Raji (cell line): Measurements from ENCODE around the gene GPR83.

Experiments used
- POLR2A ChIP-seq: IDR thresholded peaks from 2 replicates; pipeline ENCODE4 v1.6.1; 2011; ENCODE audit warnings: low read depth, low read length, control low read depth; ENCODE audit not compliant: insufficient read depth

Gene GPR83

DNA sequence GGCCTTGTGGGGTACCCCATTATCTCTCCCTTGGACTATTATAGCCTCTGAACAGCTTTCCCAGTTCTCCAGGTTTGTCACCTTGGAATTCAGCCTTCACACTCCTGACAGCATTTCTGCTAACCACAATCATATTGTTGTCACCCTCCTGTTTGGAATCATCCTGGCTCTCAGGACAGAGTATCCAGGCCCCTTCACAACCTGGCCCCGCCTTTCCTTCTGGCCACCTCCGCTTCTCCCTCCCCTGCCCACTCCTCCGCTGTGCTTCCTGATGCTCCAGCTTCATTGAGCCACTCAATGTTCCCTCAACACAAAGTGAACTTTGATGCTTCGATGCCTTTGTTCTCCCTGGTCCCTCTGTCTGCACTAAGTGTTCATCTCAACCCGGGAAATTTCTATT, 3.1 kb downstream of the GPR83 start:
- no peak for TF ChIP-seq POLR2A

DNA sequence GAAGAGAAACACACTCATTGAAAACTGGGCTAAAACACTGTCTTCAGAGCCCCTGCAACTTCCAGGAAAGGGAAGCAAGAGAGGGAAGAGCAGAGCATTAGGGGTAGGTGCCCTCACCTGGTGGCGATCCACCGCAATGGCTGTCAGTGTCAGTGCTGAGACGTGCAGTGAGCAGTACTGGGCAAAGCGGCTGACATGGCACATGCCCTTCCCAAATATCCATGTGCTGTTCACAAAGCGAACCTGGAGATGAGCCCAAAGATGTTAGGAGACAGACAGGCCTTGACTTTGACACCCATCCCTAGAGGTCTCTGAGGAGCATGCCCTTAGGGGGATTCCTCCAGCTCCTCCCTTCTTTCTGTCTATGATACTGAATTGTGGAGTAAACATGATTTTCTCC, 4.9 kb downstream of the GPR83 start:
- no peak for TF ChIP-seq POLR2A

DNA sequence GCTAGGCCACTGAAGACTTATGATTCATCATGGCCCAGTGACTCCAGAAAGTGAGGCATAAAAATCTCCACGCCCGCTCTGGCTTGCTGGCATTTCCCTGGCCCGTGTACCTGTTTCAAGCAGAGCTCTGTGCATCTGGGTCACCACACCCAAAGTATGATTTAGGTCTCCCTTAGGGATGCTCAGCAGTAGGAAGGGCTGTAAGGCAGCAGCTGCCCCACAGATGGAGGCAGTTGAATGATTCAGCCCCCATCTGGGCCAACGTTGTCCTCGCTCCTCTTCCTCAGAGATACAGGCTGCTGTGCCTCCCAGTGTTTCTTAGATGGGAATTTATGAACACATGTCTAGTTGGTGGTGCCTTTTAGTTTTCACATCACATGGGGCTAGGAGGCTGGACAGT, 21.6 kb downstream of the GPR83 start:
- TF ChIP-seq POLR2A: no peak

DNA sequence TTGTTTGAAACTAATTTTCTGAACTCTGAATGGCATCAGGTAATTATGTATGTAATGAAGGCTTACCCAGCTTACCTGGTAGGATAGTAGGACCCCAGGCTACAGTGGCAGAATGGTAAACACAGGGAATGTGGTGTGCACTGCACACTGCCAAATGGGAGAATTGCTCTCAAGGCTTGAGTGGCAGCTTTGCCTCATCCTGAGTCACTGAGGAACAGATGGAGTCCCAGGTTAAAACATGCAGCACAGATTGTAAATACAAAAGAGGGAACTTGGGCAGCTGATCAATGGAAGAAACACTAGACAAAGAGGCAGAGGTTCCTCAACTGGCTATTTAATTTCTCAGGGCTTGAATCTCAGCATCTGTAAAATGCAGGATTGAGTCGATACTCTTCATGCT, 24.4 kb downstream of the GPR83 start:
- TF ChIP-seq POLR2A: no peak

DNA sequence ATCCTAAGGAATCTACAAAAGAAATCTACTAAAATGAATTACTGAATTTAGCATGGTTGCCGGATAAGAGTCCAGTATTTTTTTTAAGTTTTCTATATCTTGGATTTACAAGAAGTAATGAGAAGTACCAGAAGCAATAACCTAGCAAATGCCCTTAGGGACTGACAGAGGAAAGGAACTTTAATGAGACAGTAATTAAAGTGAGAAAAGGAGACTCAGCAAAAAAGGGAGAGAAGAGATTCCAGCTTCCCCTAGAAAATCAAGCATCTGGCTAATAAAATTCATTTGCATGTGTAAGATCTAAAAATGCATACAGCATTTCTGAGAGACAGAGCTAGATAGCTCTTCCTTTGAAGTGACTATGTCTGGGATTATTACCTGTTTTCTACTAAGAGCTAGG, 57.7 kb downstream of the GPR83 start:
- TF ChIP-seq POLR2A: no peak

DNA sequence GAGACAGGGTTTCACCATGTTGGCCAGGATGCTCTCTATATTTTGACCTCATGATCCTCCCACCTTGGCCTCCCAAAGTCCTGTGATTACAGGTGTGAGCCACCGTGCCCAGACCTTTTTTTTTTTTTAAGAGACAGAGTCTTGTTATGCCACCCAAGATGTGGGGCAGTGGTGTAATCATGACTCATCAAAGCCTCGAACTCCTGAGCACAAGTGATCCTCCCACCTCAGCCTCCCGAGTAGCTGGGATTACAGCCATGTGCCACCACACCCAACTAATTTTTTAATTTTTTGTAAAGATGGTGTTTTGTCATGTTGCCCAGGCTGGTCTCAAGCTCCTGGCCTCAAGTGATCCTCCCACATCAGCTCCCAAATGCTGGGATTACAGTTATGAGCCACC, 59.0 kb downstream of the GPR83 start:
- no peak for TF ChIP-seq POLR2A

DNA sequence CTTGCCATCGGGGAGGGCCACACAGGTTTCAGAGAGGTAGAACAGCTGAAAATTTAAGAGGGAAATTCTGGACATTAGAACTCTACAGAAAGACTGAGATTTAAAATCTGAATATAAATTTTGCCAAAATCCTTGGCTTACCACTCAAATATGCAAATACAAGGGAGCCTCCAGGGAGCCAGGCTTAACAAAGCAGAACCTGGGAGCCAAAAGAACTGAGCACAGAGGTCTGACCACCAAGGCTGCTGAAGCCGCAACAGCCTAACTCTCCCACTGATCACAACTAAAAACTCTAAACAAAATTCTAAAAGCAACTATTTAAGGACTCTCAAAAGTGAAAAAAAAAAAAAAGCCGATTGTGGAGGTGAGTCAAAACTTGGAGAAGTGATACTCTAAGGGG, 62.6 kb downstream of the GPR83 start:
- no peak for TF ChIP-seq POLR2A

DNA sequence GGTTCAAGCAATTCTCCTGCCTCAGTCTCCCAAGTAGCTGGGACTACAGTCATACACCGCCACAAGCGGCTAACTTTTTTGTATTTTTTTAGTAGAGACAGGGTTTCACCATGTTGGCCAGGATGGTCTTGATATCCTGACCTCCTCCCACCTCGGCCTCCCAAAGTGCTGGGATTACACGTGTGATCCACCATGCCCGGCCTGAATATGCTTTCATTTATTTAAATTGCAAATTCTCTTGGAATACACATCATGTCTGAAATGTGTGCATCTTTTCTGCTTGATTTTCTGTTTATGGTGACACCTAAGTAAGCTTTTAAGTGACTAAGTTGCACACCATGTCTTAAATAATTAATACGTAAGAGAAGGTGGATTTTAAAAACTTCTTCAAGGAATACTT, 65.2 kb downstream of the GPR83 start:
- no peak for TF ChIP-seq POLR2A

DNA sequence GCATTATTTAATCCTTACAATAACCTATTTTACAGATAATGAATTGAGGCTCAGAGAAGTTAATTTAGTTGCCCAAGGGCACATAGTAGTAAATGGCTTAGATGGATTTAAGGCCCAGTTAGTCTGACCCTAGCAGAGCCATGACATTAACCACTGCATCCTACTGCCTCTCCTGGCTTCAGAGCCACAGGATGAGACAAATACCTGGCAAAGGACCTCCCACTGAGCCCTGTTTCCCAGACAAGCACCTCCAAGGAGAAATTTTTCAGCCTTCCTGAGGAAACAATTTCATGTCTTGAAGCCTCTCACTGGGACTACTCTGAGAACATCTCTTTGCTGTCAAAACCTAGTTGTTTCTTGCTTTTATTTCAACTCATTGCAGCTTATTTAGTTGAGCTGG, 68.4 kb downstream of the GPR83 start:
- TF ChIP-seq POLR2A: no peak

DNA sequence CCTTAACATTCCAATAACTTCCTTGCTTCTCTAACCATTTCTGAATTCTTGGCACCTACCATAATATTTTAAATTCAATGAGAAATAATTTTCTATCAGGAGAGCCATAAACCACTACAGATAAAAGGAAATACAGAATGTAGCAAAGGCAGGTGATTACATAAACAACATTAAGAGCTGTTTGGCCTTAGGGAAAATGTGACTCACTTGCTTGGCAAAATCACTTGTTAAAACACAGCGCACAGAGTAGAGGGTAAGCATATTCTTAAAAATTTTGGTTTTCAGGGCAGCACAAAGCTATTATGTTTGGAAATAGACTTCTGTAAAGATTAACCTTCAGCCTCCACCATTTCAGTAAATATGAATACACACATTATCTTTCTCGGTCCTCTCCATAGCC, 70.4 kb downstream of the GPR83 start:
- no peak for TF ChIP-seq POLR2A

DNA sequence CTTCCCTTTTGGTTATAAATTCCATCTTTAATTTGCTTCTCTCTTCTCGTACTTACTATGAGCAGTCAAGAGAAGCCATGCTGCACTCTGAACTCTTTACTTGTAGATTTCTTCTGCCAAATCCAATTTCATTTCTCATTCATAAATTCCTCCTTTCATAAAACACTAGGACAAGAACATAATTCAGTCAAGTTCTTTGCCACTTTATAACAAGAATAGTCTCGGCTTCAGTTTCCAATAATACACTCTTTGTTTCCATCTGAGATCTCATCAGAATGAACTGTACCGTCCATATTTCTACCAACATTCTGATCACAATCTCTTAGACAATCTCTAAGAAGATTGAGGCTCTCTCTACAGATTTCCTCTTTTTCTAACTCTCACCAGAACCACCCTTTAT, 71.7 kb downstream of the GPR83 start:
- no peak for TF ChIP-seq POLR2A

DNA sequence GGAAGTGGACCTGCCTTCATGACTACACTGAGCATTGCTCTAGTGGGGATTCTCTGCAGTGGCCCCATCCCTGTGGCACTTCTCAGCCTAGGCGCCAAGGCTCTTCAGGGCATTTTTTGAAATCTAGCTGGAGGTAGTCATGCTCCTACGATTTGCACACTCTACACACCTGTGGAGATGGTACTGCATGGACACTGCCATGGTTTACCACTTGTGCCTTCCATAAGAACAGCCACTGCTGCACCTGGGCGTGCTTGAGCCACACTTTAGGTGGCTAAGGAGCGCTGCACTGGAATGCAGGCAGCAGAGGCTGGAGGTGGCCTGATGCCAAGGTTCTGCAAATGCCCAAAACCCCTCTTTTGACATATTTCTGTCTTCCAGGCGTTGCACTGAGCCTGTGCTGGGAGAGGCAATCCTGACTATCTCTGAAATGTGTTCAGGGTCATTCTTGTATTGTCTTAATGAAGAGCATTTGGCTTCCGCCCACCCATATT, 72.6 kb downstream of the GPR83 start:
- TF ChIP-seq POLR2A: no peak
